ENCODE measurements around the gene GPX6.
"Not testable (repeated sequence)": the region's sequence is repeated elsewhere in the genome, so short reads cannot be mapped to it uniquely, and the experiment has no call there.

The GPX6 gene

GRCh38 chr6:28474441-28475219 lies 41.0 kb downstream of the GPX6 start:
- Histone ChIP-seq H3K9ac (ENCODE audit: low read length) (no peak overlapping the region), H4K20me1 (ENCODE audit: low read depth, low read length) (no peaks in the 10 kb centered on the region), H3K27ac (ENCODE audit: low read depth, low read length) (no peak overlapping the region), H3F3A (ENCODE audit: insufficient read depth) (no peaks in the 10 kb centered on the region), H3K4me2 (ENCODE audit: low read depth, low read length, poor library complexity, severe bottlenecking) (no peak overlapping the region), H3K36me3 (ENCODE audit: low read length) (no peaks in the 10 kb centered on the region), H3K4me3 (ENCODE audit: insufficient read depth, low read length, poor library complexity, severe bottlenecking) (no peak overlapping the region), H3K9me3 (ENCODE audit: insufficient read depth, low read length) (no peaks in the 10 kb centered on the region), H3K27me3 (ENCODE audit: low read length) (no peaks in the 10 kb centered on the region), H3K79me2 (ENCODE audit: insufficient read depth, low read length) (no peaks in the 10 kb centered on the region), H2AFZ (ENCODE audit: low read depth, low read length, severe bottlenecking) (no peak overlapping the region), H3K9me2 (replicated peaks; ENCODE audit: insufficient read depth, low read length) (no peaks in the 10 kb centered on the region)
- TF ChIP-seq CTCF (IDR thresholded peaks at IDR 0.05; ENCODE audit: insufficient read depth, low read length, poor library complexity, severe bottlenecking) (no peak), EZH2phosphoT487 (conservative IDR thresholded peaks at IDR 0.05; ENCODE audit: low read length) (no peak)

GRCh38 chr6:28469153-28469745 lies 46.3 kb downstream of the GPX6 start:
- H3K9ac ChIP-seq (ENCODE audit: low read length), result not testable (repeated sequence)

GRCh38 chr6:28468056-28468455 lies 47.5 kb downstream of the GPX6 start:
- no peak overlapping the region for H3K4me2 ChIP-seq (ENCODE audit: low read depth, low read length, poor library complexity, severe bottlenecking)
- H2AFZ ChIP-seq (ENCODE audit: low read depth, low read length, severe bottlenecking), result no peak overlapping the region
- H3K27me3 ChIP-seq (ENCODE audit: low read length), result no peaks in the 10 kb centered on the region
- no peaks in the 10 kb centered on the region for H3K36me3 ChIP-seq (ENCODE audit: low read length)
- no peaks in the 10 kb centered on the region for H3K9me3 ChIP-seq (ENCODE audit: insufficient read depth, low read length)
- no peak overlapping the region for H3K4me3 ChIP-seq (ENCODE audit: insufficient read depth, low read length, poor library complexity, severe bottlenecking)
- no peaks in the 10 kb centered on the region for H4K20me1 ChIP-seq (ENCODE audit: low read depth, low read length)
- TF ChIP-seq CTCF (IDR thresholded peaks at IDR 0.05; ENCODE audit: insufficient read depth, low read length, poor library complexity, severe bottlenecking) (no peak), EZH2phosphoT487 (conservative IDR thresholded peaks at IDR 0.05; ENCODE audit: low read length) (no peak)
- H3K27ac ChIP-seq (ENCODE audit: low read depth, low read length), result no peak overlapping the region
- no peaks in the 10 kb centered on the region for H3K79me2 ChIP-seq (ENCODE audit: insufficient read depth, low read length)
- H3K9ac ChIP-seq (ENCODE audit: low read length), result no peak overlapping the region
- no peaks in the 10 kb centered on the region for H3F3A ChIP-seq (ENCODE audit: insufficient read depth)
- H3K9me2 ChIP-seq (replicated peaks; ENCODE audit: insufficient read depth, low read length), result no peaks in the 10 kb centered on the region

More at GRCh38 chr6:28469153-28469745, 46.3 kb downstream of the GPX6 start:
- H3K4me3 ChIP-seq (ENCODE audit: insufficient read depth, low read length, poor library complexity, severe bottlenecking); H3K9me2 ChIP-seq (replicated peaks; ENCODE audit: insufficient read depth, low read length); H3F3A ChIP-seq (ENCODE audit: insufficient read depth); H3K4me2 ChIP-seq (ENCODE audit: low read depth, low read length, poor library complexity, severe bottlenecking); H4K20me1 ChIP-seq (ENCODE audit: low read depth, low read length); H3K27ac ChIP-seq (ENCODE audit: low read depth, low read length); H2AFZ ChIP-seq (ENCODE audit: low read depth, low read length, severe bottlenecking); H3K9me3 ChIP-seq (ENCODE audit: insufficient read depth, low read length); H3K36me3 ChIP-seq (ENCODE audit: low read length); H3K79me2 ChIP-seq (ENCODE audit: insufficient read depth, low read length); H3K27me3 ChIP-seq (ENCODE audit: low read length): not testable (repeated sequence)

GRCh38 chr6:28462401-28462800 lies 53.2 kb downstream of the GPX6 start:
- H3K9ac ChIP-seq (ENCODE audit: low read length), result no peak overlapping the region
- H3F3A ChIP-seq (ENCODE audit: insufficient read depth), result no peaks in the 10 kb centered on the region
- H2AFZ ChIP-seq (ENCODE audit: low read depth, low read length, severe bottlenecking), result no peak overlapping the region
- TF ChIP-seq CTCF (IDR thresholded peaks at IDR 0.05; ENCODE audit: insufficient read depth, low read length, poor library complexity, severe bottlenecking), result no peak
- no peak for TF ChIP-seq EZH2phosphoT487 (conservative IDR thresholded peaks at IDR 0.05; ENCODE audit: low read length)
- no peak overlapping the region for H3K4me2 ChIP-seq (ENCODE audit: low read depth, low read length, poor library complexity, severe bottlenecking)
- H4K20me1 ChIP-seq (ENCODE audit: low read depth, low read length), result no peaks in the 10 kb centered on the region
- no peaks in the 10 kb centered on the region for H3K9me2 ChIP-seq (replicated peaks; ENCODE audit: insufficient read depth, low read length)
- no peaks in the 10 kb centered on the region for H3K9me3 ChIP-seq (ENCODE audit: insufficient read depth, low read length)
- no peaks in the 10 kb centered on the region for H3K36me3 ChIP-seq (ENCODE audit: low read length)
- no peaks in the 10 kb centered on the region for H3K27me3 ChIP-seq (ENCODE audit: low read length)
- no peaks in the 10 kb centered on the region for H3K79me2 ChIP-seq (ENCODE audit: insufficient read depth, low read length)
- no peak overlapping the region for H3K4me3 ChIP-seq (ENCODE audit: insufficient read depth, low read length, poor library complexity, severe bottlenecking)
- H3K27ac ChIP-seq (ENCODE audit: low read depth, low read length), result no peak overlapping the region
